GM20000 (cell line): ENCODE measurements around the gene ILF3.

Experiments
- DNase-seq: peaks from one replicate; pipeline ENCODE4 v3.0.0; 2012; ENCODE audit warnings: low spot score
- CTCF ChIP-seq: IDR thresholded peaks from 2 replicates; pipeline ENCODE4 v1.5.1; 2012; ENCODE audit warnings: mild to moderate bottlenecking, control low read depth; ENCODE audit errors: extremely low read depth, missing control alignments

The ILF3 gene

DNA sequence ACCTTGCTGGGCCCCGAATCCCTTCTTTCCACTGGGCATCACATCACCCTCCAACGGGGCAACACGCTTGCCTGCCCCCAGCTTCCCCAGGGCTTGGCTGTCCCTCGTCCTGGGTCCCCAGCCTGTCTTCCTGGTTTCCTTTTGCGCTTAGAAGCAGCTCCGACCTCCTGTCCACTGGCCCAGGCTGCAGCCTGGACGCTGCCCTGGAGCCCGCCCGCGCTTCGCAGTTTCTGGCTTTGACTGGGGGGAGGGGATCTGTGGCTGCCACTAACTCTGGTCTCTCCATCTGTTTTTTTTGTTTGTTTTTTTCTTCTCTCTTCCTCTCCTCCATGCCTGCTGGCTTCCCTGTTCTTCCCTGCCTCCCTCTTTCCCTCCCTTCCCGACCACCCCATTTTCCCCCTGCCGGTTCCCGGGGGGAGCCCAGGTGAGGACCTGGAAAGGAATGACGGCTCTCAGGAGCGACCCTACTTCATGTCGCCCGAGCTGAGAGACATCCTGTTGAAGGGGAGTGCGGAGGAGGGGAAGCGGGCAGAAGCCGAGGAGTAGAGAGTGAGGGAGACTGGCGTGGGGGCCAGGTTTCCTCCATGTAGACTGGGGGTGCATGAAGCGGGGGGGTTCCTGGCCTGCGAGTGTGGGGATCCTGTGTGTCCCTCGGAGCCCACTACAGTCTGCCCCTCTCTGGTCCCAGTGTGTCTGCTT lies 11.5 kb upstream of the ILF3 start:
- DNase-seq = no peak
- TF ChIP-seq CTCF = no peak

DNA sequence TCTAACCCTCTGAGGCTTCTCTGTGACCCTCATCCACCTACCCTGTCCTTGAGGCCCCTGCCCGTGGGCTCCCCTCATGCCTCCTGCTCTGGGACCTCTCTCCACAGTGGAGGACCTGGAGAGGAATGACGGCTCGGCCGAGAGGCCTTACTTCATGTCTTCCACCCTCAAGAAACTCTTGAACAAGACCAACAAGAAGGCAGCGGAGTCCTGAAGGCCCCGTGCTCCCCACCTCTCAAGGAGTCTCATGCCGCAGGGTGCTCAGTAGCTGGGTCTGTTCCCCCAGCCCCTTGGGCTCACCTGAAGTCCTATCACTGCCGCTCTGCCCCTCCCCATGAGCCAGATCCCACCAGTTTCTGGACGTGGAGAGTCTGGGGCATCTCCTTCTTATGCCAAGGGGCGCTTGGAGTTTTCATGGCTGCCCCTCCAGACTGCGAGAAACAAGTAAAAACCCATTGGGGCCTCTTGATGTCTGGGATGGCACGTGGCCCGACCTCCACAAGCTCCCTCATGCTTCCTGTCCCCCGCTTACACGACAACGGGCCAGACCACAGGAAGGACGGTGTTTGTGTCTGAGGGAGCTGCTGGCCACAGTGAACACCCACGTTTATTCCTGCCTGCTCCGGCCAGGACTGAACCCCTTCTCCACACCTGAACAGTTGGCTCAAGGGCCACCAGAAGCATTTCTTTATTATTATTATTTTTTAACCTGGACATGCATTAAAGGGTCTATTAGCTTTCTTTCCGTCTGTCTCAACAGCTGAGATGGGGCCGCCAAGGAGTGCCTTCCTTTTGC lies 10.8 kb upstream of the ILF3 start:
- DNase-seq = peak; percentile 5
- no peak for TF ChIP-seq CTCF

- no peak for TF ChIP-seq CTCF
- no peak for DNase-seq
Observed at GRCh38 chr19:10643968-10644259, 10.2 kb upstream of the ILF3 start.

GRCh38 chr19:10644260-10645007 lies 9.7 kb upstream of the ILF3 start:
- peak; percentile 87 for TF ChIP-seq CTCF
- peak; percentile 86 for DNase-seq

DNA sequence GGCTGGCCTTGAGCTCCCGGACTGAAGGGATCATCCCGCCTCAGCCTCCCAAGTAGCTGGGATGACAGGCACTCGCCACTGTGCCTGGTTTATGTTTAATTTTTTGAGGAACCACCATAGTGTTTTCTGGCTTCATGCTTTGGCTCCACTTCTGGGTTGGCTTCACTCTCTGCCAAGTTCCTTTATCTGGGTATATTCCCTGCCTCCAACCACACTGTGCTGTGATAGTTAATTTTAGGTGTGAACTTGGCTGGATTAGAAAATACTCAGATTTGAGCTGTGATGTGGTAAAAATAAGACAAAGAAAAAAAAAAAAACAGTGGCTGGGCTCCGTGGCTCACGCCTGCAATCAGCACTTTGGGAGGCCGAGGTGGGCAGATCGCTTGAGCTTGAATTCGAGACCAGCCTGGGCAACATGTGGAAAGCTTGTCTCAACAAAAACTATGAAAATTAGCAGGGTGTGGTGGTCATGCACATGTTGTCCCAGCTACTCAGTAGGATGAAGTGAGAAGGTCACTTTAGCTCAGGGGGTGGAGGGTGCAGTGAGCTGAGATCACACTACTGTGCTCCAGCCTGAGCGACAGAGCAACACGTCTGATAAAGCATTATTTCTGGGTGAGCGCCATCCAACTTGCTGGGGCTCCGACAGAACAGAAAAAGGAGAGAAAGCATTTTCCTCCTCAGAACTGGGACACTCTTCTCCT lies 7.5 kb upstream of the ILF3 start:
- no peak for DNase-seq
- TF ChIP-seq CTCF = no peak

DNA sequence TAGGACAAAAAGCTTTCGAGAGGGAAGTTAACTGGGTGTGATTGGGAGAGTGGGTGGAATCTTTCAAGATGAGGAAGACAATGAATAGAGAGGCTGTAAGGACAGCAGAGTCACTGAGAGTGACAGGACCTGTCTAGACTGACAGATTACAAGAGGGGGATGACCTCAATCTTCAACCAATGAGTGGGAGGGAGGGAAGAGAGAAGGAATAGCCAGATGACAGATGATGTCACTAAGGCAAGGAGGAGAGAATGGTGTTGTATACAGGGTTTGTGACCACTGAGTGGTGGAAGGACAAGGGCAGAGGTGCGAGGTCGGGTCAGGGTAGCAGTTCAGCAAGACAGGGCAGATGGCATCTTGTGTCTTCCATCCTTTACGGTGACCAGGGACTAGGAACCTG lies 5.8 kb upstream of the ILF3 start:
- DNase-seq = no peak
- TF ChIP-seq CTCF = no peak

DNA sequence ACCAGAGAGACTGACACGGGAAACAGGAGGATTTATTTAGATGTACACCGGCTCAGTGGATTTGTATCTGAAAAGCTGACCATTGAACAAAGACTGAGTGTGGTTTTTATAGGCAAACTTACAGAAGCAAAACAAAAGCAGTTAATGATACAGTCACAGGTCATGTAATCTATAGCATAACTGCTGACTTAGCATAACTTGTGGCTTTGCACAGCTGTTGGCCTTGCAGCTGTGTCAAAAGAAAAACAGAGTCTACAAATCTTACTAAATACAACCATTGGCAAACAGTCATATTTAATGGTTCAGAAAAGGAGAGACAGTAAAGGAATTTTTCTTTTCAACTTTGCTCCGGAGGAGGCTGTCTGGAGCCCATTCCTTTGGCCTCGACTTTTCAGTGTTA lies 2.3 kb upstream of the ILF3 start:
- no peak for DNase-seq
- no peak for TF ChIP-seq CTCF
